IPS DF 19.7 (cell line): ENCODE data around the gene MXRA7.
"Not testable (repeated sequence)": the region's sequence is repeated elsewhere in the genome, so short reads cannot be mapped to it uniquely, and the experiment has no call there.

ENCODE experiments used
- DNase-seq: peaks from one replicate; pipeline ENCODE4 v3.0.0-alpha.2; 2013; ENCODE audit warnings: low read depth, low spot score

MXRA7 gene

GRCh38 chr17:76735586-76736348 lies 25.0 kb upstream of the MXRA7 start:
- no peak for DNase-seq

- DNase-seq = no peak
These were observed 24.2 kb upstream of the MXRA7 start for GRCh38 chr17:76735006-76735405.

- DNase-seq = no peak
These were observed 23.5 kb upstream of the MXRA7 start for GRCh38 chr17:76734080-76734840.

- DNase-seq = no peak
These were observed 22.8 kb upstream of the MXRA7 start for GRCh38 chr17:76733618-76733957.

GRCh38 chr17:76732734-76733617 lies 22.2 kb upstream of the MXRA7 start:
- no peak for DNase-seq

GRCh38 chr17:76731800-76732733 lies 21.3 kb upstream of the MXRA7 start:
- not testable (repeated sequence) for DNase-seq

- no peak for DNase-seq
These were observed 17.1 kb upstream of the MXRA7 start for GRCh38 chr17:76727745-76728456.

GRCh38 chr17:76726776-76727718 lies 16.3 kb upstream of the MXRA7 start, which contains the start of gene METTL23:
Gene METTL23, plus strand, starts transcription at chr17:76726839. Its CDS starts 2,872 bp downstream, at chr17:76729711.
- no peak for DNase-seq

GRCh38 chr17:76726231-76726775 lies 15.5 kb upstream of the MXRA7 start, which contains the start of gene JMJD6:
Gene JMJD6, minus strand, starts transcription at chr17:76726606. Its CDS starts 131 bp downstream, at chr17:76726475.
- DNase-seq = peak; percentile 86

GRCh38 chr17:76725580-76726230 lies 14.9 kb upstream of the MXRA7 start:
- no peak for DNase-seq

GRCh38 chr17:76723812-76724211 lies 13.0 kb upstream of the MXRA7 start:
- DNase-seq = no peak

GRCh38 chr17:76722977-76723376 lies 12.2 kb upstream of the MXRA7 start:
- DNase-seq = not testable (repeated sequence)

- no peak for DNase-seq
These were observed 11.5 kb upstream of the MXRA7 start for GRCh38 chr17:76722279-76722678.

- DNase-seq = no peak
These were observed 10.7 kb upstream of the MXRA7 start for GRCh38 chr17:76721463-76721862.

GRCh38 chr17:76720941-76721340 lies 10.2 kb upstream of the MXRA7 start:
- no peak for DNase-seq

GRCh38 chr17:76720211-76720610 lies 9.4 kb upstream of the MXRA7 start:
- no peak for DNase-seq

GRCh38 chr17:76718516-76718915 lies 7.8 kb upstream of the MXRA7 start:
- no peak for DNase-seq

- no peak for DNase-seq
These were observed 6.1 kb upstream of the MXRA7 start for GRCh38 chr17:76716839-76717215.
